Stimulated activated naive B cell treated with anti-CD40 and anti-IgM and Interleukin-4, amounts not matched to agents 10 μg/mL and 1 μg/mL and 100 μg/mL, for 72 hours (primary cell): Measurements from ENCODE around the gene NPTXR.

Experiments used
- ATAC-seq, 2 donors: fragments of 150-1000 bp; cut with Tn5 transposase; replicated peaks; 2 replicates each; pipeline ENCODE4 v1.10.0; 2021; ENCODE audit warnings: moderate library complexity in 1 of 2
- DNase-seq: peaks from one replicate; pipeline ENCODE4 v3.0.0; 2021
- H3K27ac Mint-ChIP-seq: one replicate; pipeline ENCODE4 v1.8.0; 2022; ENCODE audit warnings: mild to moderate bottlenecking, mixed read lengths
- H3K27me3 Mint-ChIP-seq, 2 donors: one replicate each; pipeline ENCODE4 v1.8.0; 2022; ENCODE audit warnings: mixed read lengths in 2 of 2
- H3K36me3 Mint-ChIP-seq, 2 donors: one replicate each; pipeline ENCODE4 v1.8.0; 2022; ENCODE audit warnings: mixed read lengths in 2 of 2, mild to moderate bottlenecking in 1 of 2
- H3K4me1 Mint-ChIP-seq, 2 donors: one replicate each; pipeline ENCODE4 v1.8.0; 2022; ENCODE audit warnings: mixed read lengths in 2 of 2, mild to moderate bottlenecking in 1 of 2
- H3K4me3 Mint-ChIP-seq, 2 donors: one replicate each; pipeline ENCODE4 v1.8.0; 2022; ENCODE audit warnings: mild to moderate bottlenecking in 2 of 2, mixed read lengths in 2 of 2, moderate library complexity in 1 of 2
- H3K9me3 Mint-ChIP-seq, 2 donors: one replicate each; pipeline ENCODE4 v1.8.0; 2022; ENCODE audit warnings: mixed read lengths in 2 of 2, mild to moderate bottlenecking in 1 of 2

Gene NPTXR

GRCh38 chr22:38796262-38796957, 47.4 kb downstream of the NPTXR start:
- peaks cover 0 to 2% of the 10 kb centered on the region in 2 donors for H3K36me3 Mint-ChIP-seq
- H3K4me3 Mint-ChIP-seq: no peak overlapping the region
- DNase-seq (no peak), ATAC-seq (no peak)
- H3K27me3 Mint-ChIP-seq: peaks cover 43 to 46% of the 10 kb centered on the region in 2 donors
- H3K9me3 Mint-ChIP-seq: peaks cover 0 to 3% of the 10 kb centered on the region in 2 donors
- H3K4me1 Mint-ChIP-seq: peaks cover 6 to 8% of the 10 kb centered on the region in 2 donors
- no peak overlapping the region for H3K27ac Mint-ChIP-seq

GRCh38 chr22:38795569-38795968, 48.3 kb downstream of the NPTXR start:
- Mint-ChIP-seq H3K4me1 (peaks cover 6 to 8% of the 10 kb centered on the region in 2 donors), H3K4me3 (no peak overlapping the region), H3K36me3 (peaks cover 0 to 2% of the 10 kb centered on the region in 2 donors), H3K9me3 (peaks cover 0 to 3% of the 10 kb centered on the region in 2 donors), H3K27me3 (peaks cover 35 to 38% of the 10 kb centered on the region in 2 donors), H3K27ac (no peak overlapping the region)
- ATAC-seq (no peak), DNase-seq (no peak)

DNA sequence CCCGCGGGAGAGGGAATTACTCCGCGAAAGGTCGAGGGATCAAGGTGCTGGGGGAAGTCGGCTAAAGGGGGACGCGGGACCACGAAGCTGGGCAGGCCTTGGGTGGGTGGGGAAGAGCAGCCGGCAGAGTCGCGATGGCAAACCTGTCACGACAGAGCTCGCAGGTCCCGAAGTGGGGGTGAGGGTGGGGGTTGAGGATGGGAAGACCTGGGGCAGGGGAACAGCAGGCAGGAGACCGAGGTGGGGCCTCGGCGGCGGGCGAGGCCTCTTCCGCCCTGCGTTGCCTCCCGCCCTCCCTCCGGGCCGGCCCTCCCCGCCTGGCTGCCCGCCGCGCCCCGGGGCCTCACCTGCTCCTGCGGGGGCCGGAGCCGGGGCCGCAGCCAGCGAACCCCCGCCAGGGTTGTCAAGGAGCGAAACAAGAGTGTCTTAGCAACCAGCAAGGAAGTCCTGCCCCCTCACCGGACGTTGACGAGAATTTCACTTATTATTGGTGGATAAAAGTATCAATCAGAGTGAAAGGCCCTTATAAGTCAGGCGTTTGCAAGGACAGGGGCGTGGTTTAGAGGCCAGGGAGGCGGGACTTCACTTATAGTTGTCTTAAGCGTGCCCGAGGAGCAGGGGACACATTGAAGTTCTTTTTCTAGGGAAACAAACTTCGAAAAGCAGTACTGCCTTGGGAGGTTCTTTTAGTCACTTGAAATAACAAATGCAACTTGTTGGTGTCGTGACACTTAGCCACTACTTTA, 49.9 kb downstream of the NPTXR start, which contains the start of gene DNAL4:
Gene DNAL4, minus strand, starts transcription at position 423 of the 746 bp plus-strand sequence. CDS start 11,412 bp downstream, outside the sequence.
- peaks cover 0 to 2% of the 10 kb centered on the region in 2 donors for H3K36me3 Mint-ChIP-seq
- ATAC-seq (peak; percentile 97), DNase-seq (peak; percentile 93)
- H3K27me3 Mint-ChIP-seq: peaks cover 25 to 29% of the 10 kb centered on the region in 2 donors
- peaks cover 6 to 8% of the 10 kb centered on the region in 2 donors for H3K4me1 Mint-ChIP-seq
- H3K27ac Mint-ChIP-seq: peak within 1 kb of the TSS; percentile 91
- H3K4me3 Mint-ChIP-seq: peak within 1 kb of the TSS; percentile 83 to 88
- H3K9me3 Mint-ChIP-seq: peaks cover 0 to 3% of the 10 kb centered on the region in 2 donors

- Mint-ChIP-seq H3K36me3 (no peaks in the 10 kb centered on the region), H3K27me3 (peaks cover 19 to 24% of the 10 kb centered on the region in 2 donors), H3K4me1 (peaks cover 6 to 8% of the 10 kb centered on the region in 2 donors), H3K9me3 (no peaks in the 10 kb centered on the region), H3K4me3 (peak overlapping the region; percentile 83 to 88), H3K27ac (peak overlapping the region; percentile 91)
- DNase-seq (no peak), ATAC-seq (no peak)
These were observed 50.5 kb downstream of the NPTXR start for GRCh38 chr22:38793317-38793716.

DNA sequence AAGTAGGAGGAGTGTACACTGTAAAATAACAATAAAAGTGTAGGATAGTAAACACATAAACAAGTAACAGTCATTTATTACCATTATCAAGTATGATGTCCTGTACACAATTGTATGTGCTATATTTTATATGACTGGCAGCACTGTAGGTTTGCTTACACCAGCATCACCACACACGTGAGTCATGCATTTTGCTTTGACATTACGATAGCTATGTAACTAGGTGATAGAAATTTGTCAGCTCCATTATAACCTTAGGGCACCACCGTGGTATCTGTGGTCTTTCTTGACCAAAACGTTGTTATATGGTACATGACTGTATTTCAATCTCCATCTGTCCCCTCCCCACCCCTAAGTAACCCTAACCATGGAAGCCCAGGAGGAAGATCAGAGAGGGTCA, 51.0 kb downstream of the NPTXR start:
- no peaks in the 10 kb centered on the region for H3K9me3 Mint-ChIP-seq
- H3K4me1 Mint-ChIP-seq: peaks cover 6 to 8% of the 10 kb centered on the region in 2 donors
- H3K27ac Mint-ChIP-seq: peak overlapping the region; percentile 91
- no peak for DNase-seq
- H3K4me3 Mint-ChIP-seq: peak overlapping the region; percentile 83 to 88
- peaks cover under 1 to 2% of the 10 kb centered on the region in 2 donors for H3K36me3 Mint-ChIP-seq
- no peak for ATAC-seq
- H3K27me3 Mint-ChIP-seq: peaks cover 14 to 19% of the 10 kb centered on the region in 2 donors

DNA sequence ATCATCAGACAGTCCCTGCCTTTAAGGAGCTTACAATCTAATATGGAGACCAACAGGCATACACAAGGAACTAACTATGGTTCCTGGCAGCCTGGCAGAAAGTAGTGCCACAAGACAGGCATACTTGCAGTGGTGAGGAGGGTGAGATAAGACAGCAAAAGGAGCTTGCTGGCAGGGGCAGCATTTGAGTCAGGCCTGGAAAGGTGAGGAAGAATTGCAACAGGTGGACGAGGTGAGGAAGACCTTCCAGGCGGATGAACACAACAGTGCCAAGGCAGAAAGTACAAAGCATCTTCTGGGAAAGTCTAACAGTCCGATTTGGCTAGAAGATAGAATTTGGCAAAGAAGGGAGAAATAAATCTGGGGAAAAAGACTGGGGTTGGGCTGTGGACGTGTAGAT, 54.2 kb downstream of the NPTXR start:
- Mint-ChIP-seq H3K4me1 (peaks cover 5 to 6% of the 10 kb centered on the region in 2 donors), H3K4me3 (no peak overlapping the region), H3K9me3 (no peaks in the 10 kb centered on the region), H3K27me3 (no peaks in the 10 kb centered on the region), H3K36me3 (peaks cover 2 to 9% of the 10 kb centered on the region in 2 donors), H3K27ac (no peak overlapping the region)
- ATAC-seq (no peak), DNase-seq (no peak)

DNA sequence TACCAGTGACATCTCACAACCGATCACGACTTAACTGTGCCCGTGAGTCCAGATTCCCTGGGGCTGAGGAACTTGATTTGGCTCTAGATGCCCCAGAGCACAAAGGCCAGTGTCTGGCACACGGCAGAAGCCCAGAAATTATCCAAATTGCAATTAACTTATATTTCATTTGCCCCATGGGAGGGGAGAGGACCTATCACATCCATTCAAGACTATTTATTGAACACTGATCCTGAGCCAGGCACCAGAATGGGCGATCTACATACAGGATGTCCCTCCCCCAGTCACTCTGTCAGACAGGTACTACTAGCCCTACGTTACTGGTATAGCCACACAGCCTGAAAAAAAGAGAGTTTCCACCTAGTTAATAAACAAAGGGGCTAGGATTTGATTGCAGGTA, 55.0 kb downstream of the NPTXR start:
- peaks cover 2 to 9% of the 10 kb centered on the region in 2 donors for H3K36me3 Mint-ChIP-seq
- no peak for ATAC-seq

GRCh38 chr22:38788021-38788816, 55.6 kb downstream of the NPTXR start:
- peaks cover 2 to 9% of the 10 kb centered on the region in 2 donors for H3K36me3 Mint-ChIP-seq
- H3K4me1 Mint-ChIP-seq: peaks cover 7 to 8% of the 10 kb centered on the region in 2 donors
- no peaks in the 10 kb centered on the region for H3K9me3 Mint-ChIP-seq
- H3K27ac Mint-ChIP-seq: no peak overlapping the region
- H3K27me3 Mint-ChIP-seq: no peaks in the 10 kb centered on the region
- ATAC-seq (no peak), DNase-seq (no peak)
- H3K4me3 Mint-ChIP-seq: no peak overlapping the region

More for the DNA sequence above, 55.0 kb downstream of the NPTXR start:
- Mint-ChIP-seq H3K4me3 (no peak overlapping the region), H3K4me1 (peaks cover 5 to 6% of the 10 kb centered on the region in 2 donors), H3K27me3 (no peaks in the 10 kb centered on the region), H3K27ac (no peak overlapping the region), H3K9me3 (no peaks in the 10 kb centered on the region)
- no peak for DNase-seq

- no peak overlapping the region for H3K4me3 Mint-ChIP-seq
- H3K27ac Mint-ChIP-seq: no peak overlapping the region
These were observed 57.2 kb downstream of the NPTXR start for GRCh38 chr22:38786631-38787030.

DNA sequence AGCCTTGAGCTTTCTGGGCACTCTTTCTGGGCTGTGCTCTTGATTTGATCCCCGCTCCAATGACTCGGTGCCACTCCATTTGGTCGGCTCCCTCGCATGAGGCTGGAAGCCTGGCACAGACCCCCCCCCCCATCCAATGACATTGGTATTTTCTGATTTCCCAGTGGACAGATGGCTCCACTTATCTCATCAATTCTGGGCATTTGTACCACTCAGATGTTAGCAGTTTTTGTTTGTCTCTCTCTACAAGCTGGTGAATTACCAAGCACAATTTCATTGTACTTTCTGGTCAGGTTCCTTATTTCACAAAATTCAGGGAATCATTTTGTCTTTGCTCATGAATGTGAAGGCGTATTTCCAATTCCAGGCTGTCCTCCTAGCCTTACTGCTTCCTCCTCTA, 59.0 kb downstream of the NPTXR start:
- peaks cover 8 to 12% of the 10 kb centered on the region in 2 donors for H3K4me1 Mint-ChIP-seq
- H3K27ac Mint-ChIP-seq: no peak overlapping the region
- no peak overlapping the region for H3K4me3 Mint-ChIP-seq
- no peaks in the 10 kb centered on the region for H3K27me3 Mint-ChIP-seq
- no peak for DNase-seq
- H3K9me3 Mint-ChIP-seq: no peaks in the 10 kb centered on the region
- ATAC-seq: no peak
- peaks cover 16 to 28% of the 10 kb centered on the region in 2 donors for H3K36me3 Mint-ChIP-seq

More at GRCh38 chr22:38786631-38787030, 57.2 kb downstream of the NPTXR start:
- DNase-seq: no peak
- H3K27me3 Mint-ChIP-seq: no peaks in the 10 kb centered on the region
- peaks cover 8 to 17% of the 10 kb centered on the region in 2 donors for H3K36me3 Mint-ChIP-seq
- peaks cover 8 to 12% of the 10 kb centered on the region in 2 donors for H3K4me1 Mint-ChIP-seq
- ATAC-seq: no peak
- no peaks in the 10 kb centered on the region for H3K9me3 Mint-ChIP-seq

DNA sequence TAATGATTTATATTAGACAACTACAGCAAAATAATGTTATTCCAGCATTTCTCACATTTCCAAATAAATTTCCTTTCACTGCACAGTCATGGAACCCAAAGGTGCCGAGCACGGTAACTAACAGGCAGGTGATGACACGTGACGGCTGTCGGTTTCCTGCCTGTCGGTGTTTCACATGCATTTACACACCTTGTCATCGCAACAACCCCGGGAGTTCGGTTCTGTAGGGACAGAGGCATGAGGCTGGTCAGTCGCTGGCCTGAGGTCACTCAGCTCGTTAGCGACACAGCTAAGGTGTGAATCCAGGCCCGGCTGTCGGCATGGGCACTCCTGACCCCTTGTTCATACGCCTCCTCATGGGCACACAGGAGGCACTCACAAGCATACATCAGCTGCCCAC, 59.8 kb downstream of the NPTXR start:
- peak overlapping the region; percentile 20 for H3K27ac Mint-ChIP-seq
- ATAC-seq: no peak

DNA sequence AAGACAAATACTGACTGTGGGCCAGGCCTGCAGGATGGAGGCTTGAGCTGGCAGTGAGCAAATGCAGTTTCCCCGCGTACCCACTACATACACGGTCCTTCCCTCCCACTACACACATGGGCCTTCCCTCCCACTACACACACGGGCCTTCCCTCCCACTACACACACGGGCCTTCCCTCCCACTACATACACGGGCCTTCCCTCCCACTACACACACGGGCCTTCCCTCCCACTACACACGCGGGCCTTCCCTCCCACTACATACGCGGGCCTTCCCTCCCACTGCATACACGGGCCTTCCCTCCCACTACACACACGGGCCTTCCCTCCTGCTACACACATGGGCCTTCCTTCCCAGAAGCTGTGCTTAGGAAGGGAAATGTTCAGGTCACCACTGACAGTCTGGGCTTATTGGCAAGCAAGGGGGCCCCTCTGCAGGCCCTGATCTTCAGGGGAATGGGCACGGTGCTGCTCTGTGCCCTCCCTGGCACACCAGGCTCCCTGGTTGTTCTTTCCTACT, 60.7 kb downstream of the NPTXR start:
- DNase-seq (no peak), ATAC-seq (no peak)
- peak overlapping the region; percentile 47 for H3K27ac Mint-ChIP-seq
- H3K4me3 Mint-ChIP-seq: no peak overlapping the region
- H3K4me1 Mint-ChIP-seq: peaks cover 8 to 12% of the 10 kb centered on the region in 2 donors
- H3K36me3 Mint-ChIP-seq: peaks cover 22 to 39% of the 10 kb centered on the region in 2 donors
- H3K9me3 Mint-ChIP-seq: no peaks in the 10 kb centered on the region
- H3K27me3 Mint-ChIP-seq: no peaks in the 10 kb centered on the region

More for the DNA sequence above, 59.8 kb downstream of the NPTXR start:
- Mint-ChIP-seq H3K4me3 (no peak overlapping the region), H3K9me3 (no peaks in the 10 kb centered on the region), H3K36me3 (peaks cover 17 to 37% of the 10 kb centered on the region in 2 donors), H3K27me3 (no peaks in the 10 kb centered on the region), H3K4me1 (peaks cover 8 to 12% of the 10 kb centered on the region in 2 donors)
- no peak for DNase-seq

GRCh38 chr22:38782402-38783094, 61.3 kb downstream of the NPTXR start:
- ATAC-seq: no peak
- H3K9me3 Mint-ChIP-seq: no peaks in the 10 kb centered on the region
- no peak for DNase-seq
- H3K4me1 Mint-ChIP-seq: peaks cover 8 to 12% of the 10 kb centered on the region in 2 donors
- H3K27me3 Mint-ChIP-seq: no peaks in the 10 kb centered on the region
- H3K36me3 Mint-ChIP-seq: peaks cover 21 to 37% of the 10 kb centered on the region in 2 donors
- H3K4me3 Mint-ChIP-seq: no peak overlapping the region
- no peak overlapping the region for H3K27ac Mint-ChIP-seq
